GM03348 (cell line): ENCODE results near the gene MGMT.

Experiments
- DNase-seq: peaks from one replicate; pipeline ENCODE4 v3.0.0; 2012; ENCODE audit warnings: low spot score

MGMT gene

GRCh38 chr10:129521161-129522025 is 54.4 kb downstream of the MGMT start:
- no peak for DNase-seq

- no peak for DNase-seq
Observed at GRCh38 chr10:129522041-129522585, 55.1 kb downstream of the MGMT start.

- DNase-seq, result no peak
Observed at GRCh38 chr10:129523031-129523722, 56.1 kb downstream of the MGMT start.

- DNase-seq, result no peak
Observed at GRCh38 chr10:129523723-129524316, 56.8 kb downstream of the MGMT start.

GRCh38 chr10:129524936-129525335 is 57.9 kb downstream of the MGMT start:
- DNase-seq, result no peak

GRCh38 chr10:129525401-129525801 is 58.4 kb downstream of the MGMT start:
- peak; percentile 91 for DNase-seq

- no peak for DNase-seq
Observed at GRCh38 chr10:129526943-129527342, 59.9 kb downstream of the MGMT start.

- no peak for DNase-seq
Observed at GRCh38 chr10:129528376-129528978, 61.4 kb downstream of the MGMT start.

- DNase-seq, result peak; percentile 52
Observed at GRCh38 chr10:129530581-129530980, 63.5 kb downstream of the MGMT start.

GRCh38 chr10:129531195-129531968 is 64.3 kb downstream of the MGMT start:
- peak; percentile 81 for DNase-seq

- no peak for DNase-seq
Observed at GRCh38 chr10:129531969-129532660, 65.1 kb downstream of the MGMT start.

GRCh38 chr10:129532838-129533237 is 65.8 kb downstream of the MGMT start:
- DNase-seq, result no peak

GRCh38 chr10:129533281-129533680 is 66.2 kb downstream of the MGMT start:
- DNase-seq, result no peak

- no peak for DNase-seq
Observed at GRCh38 chr10:129534826-129535225, 67.8 kb downstream of the MGMT start.

GRCh38 chr10:129536336-129536735 is 69.3 kb downstream of the MGMT start:
- no peak for DNase-seq

GRCh38 chr10:129537151-129537550 is 70.1 kb downstream of the MGMT start:
- no peak for DNase-seq

- DNase-seq, result no peak
Observed at GRCh38 chr10:129538236-129538635, 71.2 kb downstream of the MGMT start.

GRCh38 chr10:129541200-129541599 is 74.2 kb downstream of the MGMT start:
- DNase-seq, result no peak

GRCh38 chr10:129541748-129542487 is 74.9 kb downstream of the MGMT start:
- no peak for DNase-seq

GRCh38 chr10:129542589-129542988 is 75.5 kb downstream of the MGMT start:
- DNase-seq, result no peak
